HEK293 (cell line): Measurements from ENCODE around the gene PLD4.

Experiments used
- CTCF ChIA-PET: fragments of 350-600 bp; formaldehyde crosslinking; extraction: SDS; loops from one replicate; lab custom pipeline; 2021; ENCODE audit warnings: antibody characterized with exemption; lab: Yijun Ruan, JAX
- POLR2A ChIA-PET: fragments of 300-600 bp; formaldehyde crosslinking; extraction: SDS; loops from one replicate; lab custom pipeline; 2020; ENCODE audit warnings: antibody characterized with exemption, inconsistent platforms; lab: Yijun Ruan, JAX
- H3K27ac ChIP-seq: fragments of 200-500 bp; sonication (Bioruptor generic); 2 replicates; pipeline ENCODE4 v1.5.1; 2014; ENCODE audit warnings: low read depth, low read length, control low read depth, inconsistent platforms; ENCODE audit errors: extremely low read depth
- H3K36me3 ChIP-seq, 2 experiments: fragments of 200-500 bp in 1 of 2; sonication (Bioruptor generic) in 1 of 2; 1 replicate in 1 of 2; 2 replicates in 1 of 2; pipeline ENCODE4 v1.5.1; 2014 to 2017; ENCODE audit warnings: inconsistent platforms in 2 of 2, low read length in 2 of 2; ENCODE audit not compliant: control insufficient read depth in 2 of 2, insufficient read depth in 1 of 2
- H3K4me1 ChIP-seq: fragments of 200-500 bp; sonication (Bioruptor generic); 2 replicates; pipeline ENCODE4 v1.5.1; 2014; ENCODE audit warnings: mild to moderate bottlenecking, low read length, inconsistent platforms; ENCODE audit not compliant: control insufficient read depth, insufficient read depth
- H3K4me3 ChIP-seq: 2 replicates; pipeline ENCODE4 v1.5.1; 2011; ENCODE audit warnings: low read depth, mild to moderate bottlenecking, control low read depth, low read length, moderate library complexity
- H3K9me3 ChIP-seq: fragments of 200-500 bp; sonication (Bioruptor generic); 2 replicates; pipeline ENCODE4 v1.5.1; 2014; ENCODE audit warnings: low read depth, low read length, inconsistent platforms; ENCODE audit not compliant: control insufficient read depth, insufficient read depth
- EGR2 ChIP-seq: fragments of 450-650 bp; formaldehyde crosslinking; IDR thresholded peaks from 2 replicates; pipeline ENCODE4 v1.5.1; 2016; ENCODE audit warnings: low read depth, missing biosample characterization, missing genetic modification characterization
- KLF8 ChIP-seq: fragments of 450-650 bp; formaldehyde crosslinking; IDR thresholded peaks from 2 replicates; pipeline ENCODE4 v1.5.1; 2016; ENCODE audit warnings: missing biosample characterization, missing genetic modification characterization
- MEIS1 ChIP-seq: sonication (generic); formaldehyde crosslinking; IDR thresholded peaks from 2 replicates; pipeline ENCODE4 v1.8.1; 2022; ENCODE audit warnings: missing genetic modification reagents, mild to moderate bottlenecking, borderline replicate concordance
- SCRT2 ChIP-seq: fragments of 450-650 bp; formaldehyde crosslinking; IDR thresholded peaks from 2 replicates; pipeline ENCODE4 v1.5.1; 2016; ENCODE audit warnings: missing biosample characterization, missing genetic modification characterization
- SP2 ChIP-seq: fragments of 450-650 bp; formaldehyde crosslinking; IDR thresholded peaks from 2 replicates; pipeline ENCODE4 v1.5.1; 2016; ENCODE audit warnings: missing biosample characterization, missing genetic modification characterization
- SP7 ChIP-seq: fragments of 450-650 bp; formaldehyde crosslinking; IDR thresholded peaks from 2 replicates; pipeline ENCODE4 v1.5.1; 2016; ENCODE audit warnings: missing biosample characterization, missing genetic modification characterization
- ZBTB1 ChIP-seq: fragments of 450-650 bp; formaldehyde crosslinking; IDR thresholded peaks from 2 replicates; pipeline ENCODE4 v1.5.1; 2016; ENCODE audit warnings: missing biosample characterization, missing genetic modification characterization
- ZBTB48 ChIP-seq: fragments of 450-650 bp; formaldehyde crosslinking; IDR thresholded peaks from 2 replicates; pipeline ENCODE4 v1.5.1; 2016; ENCODE audit warnings: missing biosample characterization, missing genetic modification characterization
- ZBTB7A ChIP-seq: fragments of 450-650 bp; formaldehyde crosslinking; IDR thresholded peaks from 2 replicates; pipeline ENCODE4 v1.5.1; 2016; ENCODE audit warnings: low read depth, missing biosample characterization, missing genetic modification characterization
- ZEB2 ChIP-seq: fragments of 450-650 bp; formaldehyde crosslinking; IDR thresholded peaks from 2 replicates; pipeline ENCODE4 v1.5.1; 2016; ENCODE audit warnings: missing biosample characterization, missing genetic modification characterization
- ZFHX2 ChIP-seq: fragments of 450-650 bp; formaldehyde crosslinking; conservative IDR thresholded peaks from 2 replicates; pipeline ENCODE4 v1.5.1; 2016; ENCODE audit warnings: missing biosample characterization, missing genetic modification characterization
- ZNF121 ChIP-seq: fragments of 450-650 bp; formaldehyde crosslinking; IDR thresholded peaks from 2 replicates; pipeline ENCODE4 v1.5.1; 2016; ENCODE audit warnings: missing biosample characterization, missing genetic modification characterization
- ZNF184 ChIP-seq: fragments of 450-650 bp; IDR thresholded peaks from 2 replicates; pipeline ENCODE4 v1.5.1; 2018; ENCODE audit warnings: missing biosample characterization, mild to moderate bottlenecking, missing genetic modification characterization
- ZNF23 ChIP-seq: fragments of 450-650 bp; formaldehyde crosslinking; IDR thresholded peaks from 2 replicates; pipeline ENCODE4 v1.5.1; 2016; ENCODE audit warnings: missing biosample characterization, missing genetic modification characterization, borderline replicate concordance
- ZNF423 ChIP-seq: fragments of 450-650 bp; formaldehyde crosslinking; IDR thresholded peaks from 2 replicates; pipeline ENCODE4 v1.5.1; 2016; ENCODE audit warnings: missing biosample characterization, missing genetic modification characterization
- ZNF433 ChIP-seq: fragments of 450-650 bp; formaldehyde crosslinking; IDR thresholded peaks from 2 replicates; pipeline ENCODE4 v1.5.1; 2016; ENCODE audit warnings: missing biosample characterization, missing genetic modification characterization, low read depth
- ZNF521 ChIP-seq: fragments of 450-650 bp; formaldehyde crosslinking; IDR thresholded peaks from 2 replicates; pipeline ENCODE4 v1.5.1; 2017; ENCODE audit warnings: missing biosample characterization, mild to moderate bottlenecking, missing genetic modification characterization
- ZNF555 ChIP-seq: fragments of 450-650 bp; formaldehyde crosslinking; conservative IDR thresholded peaks from 2 replicates; pipeline ENCODE4 v1.5.1; 2017; ENCODE audit warnings: missing biosample characterization, mild to moderate bottlenecking, missing genetic modification characterization, inconsistent platforms
- ZNF596 ChIP-seq: fragments of 450-650 bp; IDR thresholded peaks from 2 replicates; pipeline ENCODE4 v1.5.0; 2018; ENCODE audit warnings: missing biosample characterization, mild to moderate bottlenecking, missing genetic modification characterization, moderate library complexity
- ZNF623 ChIP-seq: fragments of 450-650 bp; formaldehyde crosslinking; IDR thresholded peaks from 2 replicates; pipeline ENCODE4 v1.5.1; 2016; ENCODE audit warnings: missing biosample characterization, missing genetic modification characterization
- ZNF654 ChIP-seq: fragments of 450-650 bp; formaldehyde crosslinking; IDR thresholded peaks from 2 replicates; pipeline ENCODE4 v1.5.1; 2016; ENCODE audit warnings: low read depth, missing biosample characterization, missing genetic modification characterization
- ZNF677 ChIP-seq: fragments of 450-650 bp; IDR thresholded peaks from 2 replicates; pipeline ENCODE4 v1.5.0; 2018; ENCODE audit warnings: missing biosample characterization, mild to moderate bottlenecking, missing genetic modification characterization, moderate library complexity
- ZNF707 ChIP-seq: fragments of 450-650 bp; formaldehyde crosslinking; IDR thresholded peaks from 2 replicates; pipeline ENCODE4 v1.5.1; 2016; ENCODE audit warnings: missing biosample characterization, missing genetic modification characterization
- ZNF76 ChIP-seq: fragments of 450-650 bp; formaldehyde crosslinking; IDR thresholded peaks from 2 replicates; pipeline ENCODE4; 2016; ENCODE audit warnings: low read depth, missing biosample characterization, missing genetic modification characterization, borderline replicate concordance
- ZSCAN23 ChIP-seq: fragments of 450-650 bp; formaldehyde crosslinking; IDR thresholded peaks from 2 replicates; pipeline ENCODE4 v1.5.1; 2016; ENCODE audit warnings: missing biosample characterization, missing genetic modification characterization
- TF ChIP-seq, protein P1 (sequence below): fragments of 450-650 bp; formaldehyde crosslinking; IDR thresholded peaks from 2 replicates; pipeline ENCODE4 v1.5.1; 2016; ENCODE audit warnings: missing biosample characterization, missing genetic modification characterization
- TF ChIP-seq, protein P2 (sequence below): fragments of 450-650 bp; IDR thresholded peaks from 2 replicates; pipeline ENCODE4 v1.5.1; 2018; ENCODE audit warnings: missing biosample characterization, missing genetic modification characterization
- TF ChIP-seq, protein P3 (sequence below): fragments of 450-650 bp; formaldehyde crosslinking; IDR thresholded peaks from 2 replicates; pipeline ENCODE4 v1.5.1; 2016; ENCODE audit warnings: missing biosample characterization, missing genetic modification characterization

Gene PLD4

DNA sequence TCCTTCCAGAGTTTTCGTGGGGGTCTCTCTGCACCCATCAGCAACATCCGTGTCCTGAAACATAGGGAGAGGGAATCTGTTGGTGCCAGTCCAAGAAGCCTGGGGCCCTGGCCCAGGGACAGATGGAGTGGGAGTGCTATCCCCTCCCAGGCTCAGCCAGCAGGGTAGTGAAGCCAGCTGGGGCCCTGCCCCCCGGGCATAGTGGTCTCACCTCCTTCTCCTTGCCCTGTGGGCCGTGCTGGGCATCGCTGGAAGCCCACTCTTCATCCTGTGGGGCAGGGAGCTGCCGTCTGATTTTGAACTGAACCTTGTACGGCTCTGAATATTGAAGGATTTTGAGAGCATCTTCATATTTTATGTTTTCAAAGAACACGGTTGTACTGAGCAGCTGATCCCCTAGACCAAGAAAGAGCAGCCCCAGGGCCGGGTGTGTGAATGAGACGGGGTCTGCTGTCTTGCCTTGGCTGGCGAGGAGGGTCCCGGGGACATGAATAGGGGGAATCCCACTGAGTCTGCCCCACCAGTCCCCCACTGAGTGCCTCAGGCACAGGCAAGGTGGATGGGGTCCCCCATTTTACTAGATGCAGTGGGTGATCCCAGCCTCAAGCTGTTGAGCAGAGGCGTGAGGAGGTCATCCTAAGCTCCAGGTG is 30.2 kb downstream of the PLD4 start (continued):
- TF ChIP-seq ZNF677 (tag by site-specific recombination) = no peak
- TF ChIP-seq EGR2 (tag by site-specific recombination) = no peak
- no peak for TF ChIP-seq ZBTB7A (tag by site-specific recombination)
- TF ChIP-seq ZNF596 (tag by site-specific recombination) = no peak
- no peak for TF ChIP-seq ZNF521
- TF ChIP-seq SCRT2 = no peak
- no peak for TF ChIP-seq ZNF623
- TF ChIP-seq ZEB2 (tag by site-specific recombination) = no peak
- no peak for TF ChIP-seq ZNF555 (tag by site-specific recombination)
- no peak for TF ChIP-seq SP7 (tag by site-specific recombination)
- TF ChIP-seq, all 188 proteins: peak for 0

DNA sequence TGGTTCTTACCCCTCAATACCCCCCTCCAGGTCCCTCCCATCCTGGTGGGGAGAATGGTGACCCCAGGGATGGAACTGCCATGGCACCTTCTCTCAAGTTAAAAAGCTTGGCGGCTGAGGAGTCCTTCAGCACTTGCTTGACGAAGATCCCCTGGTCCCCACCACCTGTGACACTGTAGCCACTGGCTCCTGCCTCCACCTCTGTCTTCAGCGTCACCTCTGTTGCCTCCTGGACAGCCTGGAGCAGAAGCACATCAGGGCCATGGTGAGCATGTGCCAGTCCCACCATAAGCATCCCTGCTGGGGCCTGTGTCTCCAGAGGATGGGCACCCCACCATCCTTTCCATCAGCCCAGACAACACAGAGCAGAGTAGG is 30.7 kb downstream of the PLD4 start:
- no peaks in the 10 kb centered on the region for H3K36me3 ChIP-seq
- ChIA-PET POLR2A (no interaction called here), CTCF (no interaction called here)
- no peak overlapping the region for H3K27ac ChIP-seq
- H3K4me1 ChIP-seq = no peaks in the 10 kb centered on the region
- H3K9me3 ChIP-seq = no peaks in the 10 kb centered on the region
- no peak overlapping the region for H3K4me3 ChIP-seq
- TF ChIP-seq ZNF654 (tag by site-specific recombination) (no peak), ZBTB48 (tag by site-specific recombination) (no peak), ZNF121 (no peak), MEIS1 (CRISPR knock-in tag) (no peak), ZNF423 (tag by site-specific recombination) (no peak), KLF8 (tag by site-specific recombination) (no peak), SP2 (tag by site-specific recombination) (no peak), ZFHX2 (tag by site-specific recombination) (no peak), ZNF707 (tag by site-specific recombination) (no peak), ZNF76 (tag by site-specific recombination) (no peak), ZNF184 (no peak), ZSCAN23 (tag by site-specific recombination) (no peak), ZBTB1 (tag by site-specific recombination) (no peak), ZNF23 (tag by site-specific recombination) (no peak), ZNF433 (no peak)
- TF ChIP-seq, protein P1, sequence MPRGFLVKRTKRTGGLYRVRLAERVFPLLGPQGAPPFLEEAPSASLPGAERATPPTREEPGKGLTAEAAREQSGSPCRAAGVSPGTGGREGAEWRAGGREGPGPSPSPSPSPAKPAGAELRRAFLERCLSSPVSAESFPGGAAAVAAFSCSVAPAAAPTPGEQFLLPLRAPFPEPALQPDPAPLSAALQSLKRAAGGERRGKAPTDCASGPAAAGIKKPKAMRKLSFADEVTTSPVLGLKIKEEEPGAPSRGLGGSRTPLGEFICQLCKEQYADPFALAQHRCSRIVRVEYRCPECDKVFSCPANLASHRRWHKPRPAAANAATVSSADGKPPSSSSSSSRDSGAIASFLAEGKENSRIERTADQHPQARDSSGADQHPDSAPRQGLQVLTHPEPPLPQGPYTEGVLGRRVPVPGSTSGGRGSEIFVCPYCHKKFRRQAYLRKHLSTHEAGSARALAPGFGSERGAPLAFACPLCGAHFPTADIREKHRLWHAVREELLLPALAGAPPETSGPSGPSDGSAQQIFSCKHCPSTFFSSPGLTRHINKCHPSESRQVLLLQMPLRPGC (tag by site-specific recombination) = no peak
- TF ChIP-seq, protein P2, sequence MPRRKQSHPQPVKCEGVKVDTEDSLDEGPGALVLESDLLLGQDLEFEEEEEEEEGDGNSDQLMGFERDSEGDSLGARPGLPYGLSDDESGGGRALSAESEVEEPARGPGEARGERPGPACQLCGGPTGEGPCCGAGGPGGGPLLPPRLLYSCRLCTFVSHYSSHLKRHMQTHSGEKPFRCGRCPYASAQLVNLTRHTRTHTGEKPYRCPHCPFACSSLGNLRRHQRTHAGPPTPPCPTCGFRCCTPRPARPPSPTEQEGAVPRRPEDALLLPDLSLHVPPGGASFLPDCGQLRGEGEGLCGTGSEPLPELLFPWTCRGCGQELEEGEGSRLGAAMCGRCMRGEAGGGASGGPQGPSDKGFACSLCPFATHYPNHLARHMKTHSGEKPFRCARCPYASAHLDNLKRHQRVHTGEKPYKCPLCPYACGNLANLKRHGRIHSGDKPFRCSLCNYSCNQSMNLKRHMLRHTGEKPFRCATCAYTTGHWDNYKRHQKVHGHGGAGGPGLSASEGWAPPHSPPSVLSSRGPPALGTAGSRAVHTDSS = no peak
- TF ChIP-seq, protein P3, sequence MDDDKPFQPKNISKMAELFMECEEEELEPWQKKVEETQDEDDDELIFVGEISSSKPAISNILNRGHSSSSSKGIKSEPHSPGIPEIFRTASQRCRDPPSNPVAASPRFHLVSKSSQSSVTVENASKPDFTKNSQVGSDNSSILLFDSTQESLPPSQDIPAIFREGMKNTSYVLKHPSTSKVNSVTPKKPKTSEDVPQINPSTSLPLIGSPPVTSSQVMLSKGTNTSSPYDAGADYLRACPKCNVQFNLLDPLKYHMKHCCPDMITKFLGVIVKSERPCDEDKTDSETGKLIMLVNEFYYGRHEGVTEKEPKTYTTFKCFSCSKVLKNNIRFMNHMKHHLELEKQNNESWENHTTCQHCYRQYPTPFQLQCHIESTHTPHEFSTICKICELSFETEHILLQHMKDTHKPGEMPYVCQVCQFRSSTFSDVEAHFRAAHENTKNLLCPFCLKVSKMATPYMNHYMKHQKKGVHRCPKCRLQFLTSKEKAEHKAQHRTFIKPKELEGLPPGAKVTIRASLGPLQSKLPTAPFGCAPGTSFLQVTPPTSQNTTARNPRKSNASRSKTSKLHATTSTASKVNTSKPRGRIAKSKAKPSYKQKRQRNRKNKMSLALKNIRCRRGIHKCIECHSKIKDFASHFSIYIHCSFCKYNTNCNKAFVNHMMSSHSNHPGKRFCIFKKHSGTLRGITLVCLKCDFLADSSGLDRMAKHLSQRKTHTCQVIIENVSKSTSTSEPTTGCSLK = no peak
